ENCODE results near the gene KAT7. TPM values are rescaled to one million over a fixed set of nuclear protein-coding genes. Genes with fewer than 3 reads are reported as not detected.
A peak's percentile ranks its signal among the peaks of the same experiment; 100 is the strongest.

The KAT7 gene
- total RNA-seq, 2 donors from 2014 or later, result 83.9 to 85.9 TPM

GRCh38 chr17:49795372-49795771, 6.9 kb downstream of the KAT7 start:
- Mint-ChIP-seq H3K9me3 (no peaks in the 10 kb centered on the region), H3K4me3 (no peak overlapping the region), H3K4me1 (ENCODE audit: low read depth) (peaks cover 55% of the 10 kb centered on the region), H3K27ac (no peak overlapping the region), H3K27me3 (ENCODE audit: low read depth) (no peaks in the 10 kb centered on the region), H3K36me3 (ENCODE audit: insufficient read depth in 2 of 2) (peaks cover 11 to 60% of the 10 kb centered on the region in 2 donors)
- ATAC-seq (replicated peaks in 1 of 2) (no peak), DNase-seq (no peak)

GRCh38 chr17:49798182-49798581, 9.7 kb downstream of the KAT7 start:
- Mint-ChIP-seq H3K36me3 (ENCODE audit: insufficient read depth in 2 of 2) (peaks cover 10 to 48% of the 10 kb centered on the region in 2 donors), H3K27me3 (ENCODE audit: low read depth) (no peaks in the 10 kb centered on the region), H3K27ac (no peak overlapping the region), H3K4me3 (no peak overlapping the region), H3K4me1 (ENCODE audit: low read depth) (peaks cover 29% of the 10 kb centered on the region), H3K9me3 (no peaks in the 10 kb centered on the region)
- ATAC-seq (replicated peaks in 1 of 2) (no peak), DNase-seq (no peak)

- no peak for DNase-seq
- Mint-ChIP-seq H3K36me3 (ENCODE audit: insufficient read depth in 2 of 2) (peaks cover 9 to 49% of the 10 kb centered on the region in 2 donors), H3K9me3 (no peaks in the 10 kb centered on the region), H3K27ac (peak overlapping the region; percentile 74), H3K27me3 (ENCODE audit: low read depth) (no peaks in the 10 kb centered on the region), H3K4me1 (ENCODE audit: low read depth) (peaks cover 24% of the 10 kb centered on the region), H3K4me3 (no peak overlapping the region)
- no peak for ATAC-seq (replicated peaks in 1 of 2)
Measured at GRCh38 chr17:49798738-49799137, 10.3 kb downstream of the KAT7 start.

- ATAC-seq (replicated peaks in 1 of 2), result no peak
- Mint-ChIP-seq H3K9me3 (no peaks in the 10 kb centered on the region), H3K27ac (peak overlapping the region; percentile 64), H3K36me3 (ENCODE audit: insufficient read depth in 2 of 2) (peaks cover 13 to 26% of the 10 kb centered on the region in 2 donors), H3K4me3 (no peak overlapping the region), H3K27me3 (ENCODE audit: low read depth) (no peaks in the 10 kb centered on the region), H3K4me1 (ENCODE audit: low read depth) (peaks cover 10% of the 10 kb centered on the region)
- DNase-seq, result no peak
Measured at GRCh38 chr17:49809056-49809455, 20.6 kb downstream of the KAT7 start.

GRCh38 chr17:49814781-49815529, 26.5 kb downstream of the KAT7 start:
- ATAC-seq (replicated peaks in 1 of 2) (no peak), DNase-seq (no peak)
- Mint-ChIP-seq H3K27me3 (ENCODE audit: low read depth) (no peaks in the 10 kb centered on the region), H3K4me3 (no peak overlapping the region), H3K36me3 (ENCODE audit: insufficient read depth in 2 of 2) (peaks cover 11 to 21% of the 10 kb centered on the region in 2 donors), H3K4me1 (ENCODE audit: low read depth) (peaks cover 43% of the 10 kb centered on the region), H3K27ac (peak overlapping the region; percentile 88), H3K9me3 (no peaks in the 10 kb centered on the region)

- Mint-ChIP-seq H3K9me3 (no peaks in the 10 kb centered on the region), H3K4me1 (ENCODE audit: low read depth) (peaks cover 43% of the 10 kb centered on the region), H3K4me3 (no peak overlapping the region), H3K27me3 (ENCODE audit: low read depth) (no peaks in the 10 kb centered on the region), H3K27ac (peak overlapping the region; percentile 88), H3K36me3 (ENCODE audit: insufficient read depth in 2 of 2) (peaks cover 9 to 19% of the 10 kb centered on the region in 2 donors)
- DNase-seq (no peak), ATAC-seq (replicated peaks in 1 of 2) (no peak)
Measured at GRCh38 chr17:49815761-49816281, 27.3 kb downstream of the KAT7 start.

- no peaks in the 10 kb centered on the region for H3K9me3 Mint-ChIP-seq
- peaks cover 11 to 24% of the 10 kb centered on the region in 2 donors for H3K36me3 Mint-ChIP-seq (ENCODE audit: insufficient read depth in 2 of 2)
- peaks cover 43% of the 10 kb centered on the region for H3K4me1 Mint-ChIP-seq (ENCODE audit: low read depth)
- H3K27me3 Mint-ChIP-seq (ENCODE audit: low read depth), result no peaks in the 10 kb centered on the region
- peak overlapping the region; percentile 25 to 53 for H3K4me3 Mint-ChIP-seq
- peak; percentile 35 to 40 for DNase-seq
- ATAC-seq (replicated peaks in 1 of 2), result peak; percentile 91 to 96
- peak overlapping the region; percentile 94 for H3K27ac Mint-ChIP-seq
Measured at GRCh38 chr17:49817993-49818392, 29.5 kb downstream of the KAT7 start.

GRCh38 chr17:49819138-49819537, 30.7 kb downstream of the KAT7 start:
- Mint-ChIP-seq H3K27me3 (ENCODE audit: low read depth) (no peaks in the 10 kb centered on the region), H3K4me1 (ENCODE audit: low read depth) (peaks cover 43% of the 10 kb centered on the region), H3K4me3 (peak overlapping the region in 1 of 2 donors; percentile 2), H3K27ac (peak overlapping the region; percentile 79), H3K9me3 (no peaks in the 10 kb centered on the region), H3K36me3 (ENCODE audit: insufficient read depth in 2 of 2) (peaks cover 8 to 30% of the 10 kb centered on the region in 2 donors)
- DNase-seq, result no peak
- ATAC-seq (replicated peaks in 1 of 2), result no peak

GRCh38 chr17:49819651-49820050, 31.2 kb downstream of the KAT7 start:
- H3K4me1 Mint-ChIP-seq (ENCODE audit: low read depth), result peaks cover 43% of the 10 kb centered on the region
- ATAC-seq (replicated peaks in 1 of 2) (no peak), DNase-seq (no peak)
- H3K9me3 Mint-ChIP-seq, result no peaks in the 10 kb centered on the region
- no peak overlapping the region for H3K27ac Mint-ChIP-seq
- no peak overlapping the region for H3K4me3 Mint-ChIP-seq
- no peaks in the 10 kb centered on the region for H3K27me3 Mint-ChIP-seq (ENCODE audit: low read depth)
- H3K36me3 Mint-ChIP-seq (ENCODE audit: insufficient read depth in 2 of 2), result peaks cover 6 to 29% of the 10 kb centered on the region in 2 donors

GRCh38 chr17:49820773-49821172, 32.3 kb downstream of the KAT7 start:
- no peak overlapping the region for H3K27ac Mint-ChIP-seq
- no peak for DNase-seq
- H3K9me3 Mint-ChIP-seq, result no peaks in the 10 kb centered on the region
- no peaks in the 10 kb centered on the region for H3K27me3 Mint-ChIP-seq (ENCODE audit: low read depth)
- H3K36me3 Mint-ChIP-seq (ENCODE audit: insufficient read depth in 2 of 2), result peaks cover 6 to 33% of the 10 kb centered on the region in 2 donors
- ATAC-seq (replicated peaks in 1 of 2), result no peak
- no peak overlapping the region for H3K4me3 Mint-ChIP-seq
- peaks cover 36% of the 10 kb centered on the region for H3K4me1 Mint-ChIP-seq (ENCODE audit: low read depth)

- Mint-ChIP-seq H3K4me1 (ENCODE audit: low read depth) (peaks cover 29% of the 10 kb centered on the region), H3K27me3 (ENCODE audit: low read depth) (no peaks in the 10 kb centered on the region), H3K4me3 (no peak overlapping the region), H3K36me3 (ENCODE audit: insufficient read depth in 2 of 2) (peaks cover 8 to 36% of the 10 kb centered on the region in 2 donors), H3K9me3 (no peaks in the 10 kb centered on the region), H3K27ac (peak overlapping the region; percentile 47)
- no peak for ATAC-seq (replicated peaks in 1 of 2)
- no peak for DNase-seq
Measured at GRCh38 chr17:49821466-49821865, 33.0 kb downstream of the KAT7 start.

- ATAC-seq (replicated peaks in 1 of 2), result no peak
- H3K9me3 Mint-ChIP-seq, result no peaks in the 10 kb centered on the region
- peaks cover 25% of the 10 kb centered on the region for H3K4me1 Mint-ChIP-seq (ENCODE audit: low read depth)
- H3K4me3 Mint-ChIP-seq, result no peak overlapping the region
- peaks cover 8 to 34% of the 10 kb centered on the region in 2 donors for H3K36me3 Mint-ChIP-seq (ENCODE audit: insufficient read depth in 2 of 2)
- no peak overlapping the region for H3K27ac Mint-ChIP-seq
- no peaks in the 10 kb centered on the region for H3K27me3 Mint-ChIP-seq (ENCODE audit: low read depth)
- no peak for DNase-seq
Measured at GRCh38 chr17:49821916-49822315, 33.4 kb downstream of the KAT7 start.

GRCh38 chr17:49822829-49823228, 34.3 kb downstream of the KAT7 start:
- Mint-ChIP-seq H3K4me1 (ENCODE audit: low read depth) (peaks cover 15% of the 10 kb centered on the region), H3K4me3 (no peak overlapping the region), H3K36me3 (ENCODE audit: insufficient read depth in 2 of 2) (peaks cover 11 to 35% of the 10 kb centered on the region in 2 donors), H3K27ac (peak overlapping the region; percentile 80), H3K9me3 (no peaks in the 10 kb centered on the region), H3K27me3 (ENCODE audit: low read depth) (no peaks in the 10 kb centered on the region)
- ATAC-seq (replicated peaks in 1 of 2) (no peak), DNase-seq (no peak)
